GM18909 (cell line): ENCODE data around the gene CDK5.

Experiments
- ATAC-seq: cut with Tn5 transposase; IDR thresholded peaks from one replicate; pipeline ENCODE4 v1.9.1; 2021; ENCODE audit warnings: mild to moderate bottlenecking; ENCODE audit not compliant: unreplicated experiment, poor library complexity

CDK5 gene

DNA sequence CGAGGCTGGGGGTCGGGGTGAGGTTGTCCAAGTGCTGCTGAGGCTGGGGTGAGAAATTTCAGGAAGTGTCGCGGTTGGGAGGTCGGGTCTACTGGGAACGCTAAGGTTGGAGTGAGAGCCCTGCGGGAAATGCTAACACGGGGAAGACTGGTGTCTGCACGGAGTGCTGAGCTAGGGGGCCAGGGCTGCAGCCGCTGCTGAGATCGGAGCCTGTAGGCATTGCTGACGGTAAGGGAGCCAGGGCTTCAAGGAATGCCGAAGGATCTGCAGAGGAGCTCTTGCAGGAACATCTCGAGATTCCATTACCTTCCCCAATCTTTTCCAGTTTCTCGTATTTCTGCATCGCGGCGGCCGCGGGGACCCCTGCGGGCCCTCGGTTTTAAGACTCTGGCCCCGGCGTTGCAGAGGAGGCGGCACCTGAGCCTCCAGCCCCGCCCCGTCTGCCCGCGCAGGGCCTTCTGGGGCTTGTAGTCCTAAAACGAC lies at the start of gene CDK5:
Gene CDK5, minus strand, starts transcription at position 392 of the 483 bp plus-strand sequence. Its CDS starts 49 bp downstream, at position 343.
- ATAC-seq = peak; percentile 20

DNA sequence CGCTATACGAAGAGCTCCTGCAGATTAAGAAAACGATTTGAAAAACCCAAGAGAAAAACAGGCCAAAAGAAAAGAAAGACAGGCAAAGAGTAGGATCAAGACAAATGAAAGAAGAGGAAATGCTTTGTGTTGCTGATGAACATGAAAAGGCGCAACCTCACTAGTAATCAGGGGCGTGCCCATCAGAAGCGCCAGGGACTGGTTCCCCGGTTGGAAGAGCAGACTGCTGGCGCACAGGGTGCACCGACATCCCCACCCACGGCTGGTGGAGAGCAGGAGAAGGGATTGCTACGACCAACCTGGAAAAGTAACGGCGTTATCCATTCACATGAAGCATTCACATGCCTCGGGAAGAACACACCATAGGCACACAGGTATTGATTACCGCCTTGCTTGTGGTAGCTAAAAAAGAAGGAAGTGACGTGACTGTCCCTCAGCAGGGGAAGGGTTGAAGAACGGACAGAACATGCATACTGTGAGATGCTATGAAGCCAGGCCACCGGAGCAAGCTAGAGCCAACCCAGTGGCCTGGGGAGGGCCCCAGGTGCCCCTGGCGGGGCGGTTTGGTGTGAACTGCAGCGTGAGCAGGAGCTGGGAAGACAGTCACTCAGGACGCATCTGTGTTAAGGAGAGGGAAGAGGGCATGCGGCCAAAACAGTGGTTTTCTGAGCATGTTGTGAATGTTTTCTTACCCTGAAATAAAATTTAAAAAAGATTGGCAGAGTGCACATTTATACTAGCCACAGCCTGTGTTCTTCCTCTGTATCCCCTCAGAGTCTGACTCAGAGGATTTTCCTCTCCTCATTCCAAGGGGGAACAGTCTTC lies 46.9 kb upstream of the CDK5 start:
- no peak for ATAC-seq

DNA sequence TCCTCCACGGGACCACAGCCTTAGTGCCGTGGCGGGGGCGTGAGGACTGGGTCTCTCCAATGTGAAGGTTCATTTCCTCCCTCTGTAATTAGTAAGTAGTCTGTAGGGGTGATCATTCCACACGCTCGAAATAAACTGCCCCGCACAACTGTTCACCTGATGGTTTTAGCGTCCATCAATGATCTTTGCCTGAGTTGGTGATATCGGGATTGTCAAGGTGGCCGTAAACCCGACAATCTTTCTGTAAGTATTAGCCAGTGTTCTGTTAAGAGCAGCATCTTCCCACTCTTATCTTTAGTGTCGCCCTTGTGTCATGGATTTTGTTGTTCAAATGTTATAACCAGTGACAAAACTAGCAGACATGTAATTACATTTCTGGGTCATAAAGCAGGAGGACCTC lies 46.3 kb upstream of the CDK5 start:
- no peak for ATAC-seq

DNA sequence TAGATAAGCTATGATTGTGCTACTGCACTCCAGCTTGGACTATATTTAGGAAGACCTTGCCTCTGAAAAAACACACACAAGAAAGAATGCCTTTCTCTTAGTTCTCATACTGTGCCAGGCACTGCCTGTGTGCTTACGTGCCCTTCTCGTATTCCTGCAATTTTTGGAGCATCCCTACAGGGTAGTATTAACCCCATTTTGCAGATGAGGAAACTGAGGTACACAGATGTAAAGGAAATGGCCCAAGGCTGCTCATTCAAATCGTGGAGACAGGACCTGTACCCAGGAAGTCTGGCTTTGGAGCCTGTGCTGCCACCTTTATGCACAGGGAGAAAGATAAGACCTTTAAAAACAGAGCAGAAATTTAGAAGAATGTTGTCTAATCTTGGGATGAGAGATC lies 45.3 kb upstream of the CDK5 start:
- ATAC-seq = no peak

DNA sequence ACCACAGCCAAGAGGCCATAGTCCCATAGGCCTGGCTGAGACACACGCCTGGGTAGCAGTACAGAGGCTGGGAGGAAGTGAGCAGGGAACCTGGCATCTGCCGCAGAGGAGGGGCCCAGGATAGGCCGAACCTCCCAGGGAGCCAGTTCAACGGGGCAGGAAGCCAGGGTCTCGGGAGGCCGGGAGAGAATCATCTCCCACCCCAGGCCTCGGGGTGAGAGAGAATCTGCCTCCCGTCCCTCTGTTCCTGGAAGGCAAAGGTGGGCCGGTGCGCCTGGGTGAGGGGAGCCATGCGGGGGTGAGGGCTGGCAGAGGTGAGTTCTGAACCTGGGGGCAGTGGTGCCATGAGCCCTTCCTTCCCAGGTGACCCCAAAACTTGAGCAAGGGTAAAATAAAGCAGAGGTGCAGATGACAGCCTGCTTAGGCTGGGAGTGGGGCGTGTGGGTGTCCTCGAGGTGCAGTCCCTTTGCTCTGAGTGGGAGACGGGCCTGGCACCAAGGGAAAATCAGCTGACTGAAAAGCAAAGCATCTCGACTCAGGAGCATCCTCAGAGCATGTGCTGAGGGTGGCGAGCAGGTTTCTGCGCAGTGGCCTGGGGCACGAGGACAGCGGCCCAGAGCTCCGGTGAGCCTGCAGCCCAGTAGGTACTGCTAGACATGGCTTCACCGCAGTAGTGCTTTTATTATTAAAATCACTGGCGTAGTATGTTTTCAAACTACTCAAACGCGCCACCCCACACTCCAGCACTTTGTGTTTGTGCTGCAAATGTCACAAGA lies 44.1 kb upstream of the CDK5 start:
- no peak for ATAC-seq

DNA sequence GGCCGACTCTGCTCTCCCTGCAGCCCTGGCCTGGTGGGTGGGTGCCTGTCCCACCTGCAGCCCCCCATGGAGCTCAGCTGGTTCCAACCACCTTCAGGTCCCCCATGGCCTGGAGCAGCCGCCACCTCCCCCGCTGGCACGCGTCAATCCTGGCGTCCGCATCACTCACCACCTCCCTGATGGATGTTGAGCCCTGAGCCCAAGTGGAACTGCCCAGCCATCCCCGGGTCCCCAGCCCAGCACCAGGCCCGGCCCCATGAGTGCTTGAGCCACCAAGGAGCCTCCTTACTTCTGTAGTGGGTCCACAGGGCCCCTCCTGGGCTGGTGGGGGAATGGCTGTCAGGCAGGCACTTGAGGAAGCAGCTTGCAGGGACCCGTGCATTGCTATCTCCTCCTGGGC lies 43.2 kb upstream of the CDK5 start:
- no peak for ATAC-seq

DNA sequence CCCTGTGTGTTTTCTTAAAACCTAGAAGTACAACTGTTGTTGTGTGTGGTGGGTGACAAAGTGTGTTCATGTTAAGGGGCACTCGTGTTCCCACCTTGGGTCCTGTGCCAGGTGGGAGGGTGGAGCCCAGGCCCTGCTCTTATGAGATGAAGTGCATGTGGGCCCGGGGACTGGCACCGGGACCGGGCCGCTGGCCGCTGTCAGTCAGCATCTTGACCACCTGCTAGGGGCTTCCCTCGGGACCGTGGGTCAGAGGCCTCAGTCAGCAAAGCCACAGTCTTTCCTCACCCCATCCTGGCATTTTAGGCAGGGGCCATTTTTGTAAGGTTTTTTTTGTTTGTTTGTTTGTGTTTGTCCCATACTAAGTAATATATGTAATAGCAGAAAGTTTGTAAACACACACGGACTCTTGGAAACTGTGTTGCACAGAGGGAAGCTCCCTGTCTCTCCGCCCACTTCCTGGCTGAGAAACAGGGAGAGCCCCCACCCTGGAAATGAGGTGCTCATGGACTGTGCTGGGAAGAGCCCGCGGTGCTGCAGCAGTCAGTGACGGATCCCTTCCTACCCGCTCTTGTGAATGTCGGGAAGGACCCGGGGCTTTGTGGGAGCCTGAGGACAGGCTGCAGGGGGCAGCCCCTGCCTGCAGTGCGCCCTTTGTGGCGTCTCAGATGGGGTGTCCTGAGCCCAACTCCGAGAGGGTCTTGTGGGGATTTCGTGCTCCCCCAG lies 42.0 kb upstream of the CDK5 start:
- ATAC-seq = no peak

DNA sequence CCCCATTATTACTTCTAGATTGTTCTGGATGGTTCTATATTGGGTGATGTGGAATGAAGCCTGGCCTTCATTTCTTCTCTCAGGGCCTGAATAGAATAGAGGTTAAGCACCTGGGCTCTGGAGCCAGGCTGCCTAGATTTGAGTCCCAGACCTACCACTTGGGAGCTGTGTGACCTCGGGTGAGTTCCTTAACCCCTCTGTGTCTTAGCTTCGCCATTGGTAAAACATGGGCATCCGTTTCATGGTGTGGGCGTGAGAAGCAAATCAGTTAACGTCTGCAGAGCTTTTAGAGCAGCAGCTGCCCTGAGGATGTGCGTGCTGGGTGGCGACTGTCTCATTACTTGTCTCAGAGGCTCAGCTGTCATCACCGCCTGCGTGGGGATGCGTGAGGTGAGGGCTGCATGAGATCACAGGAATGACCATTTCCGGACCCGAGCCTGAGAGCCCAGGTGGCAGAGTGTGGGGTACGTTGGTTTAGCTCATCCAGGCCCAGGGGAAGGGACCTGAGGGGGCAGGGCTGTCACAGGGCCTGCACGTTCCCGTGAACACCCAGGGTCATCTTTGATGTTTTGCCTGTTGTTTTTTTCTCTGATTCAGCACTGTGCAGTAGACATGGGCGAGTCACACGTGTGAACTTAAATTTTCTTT lies 38.3 kb upstream of the CDK5 start:
- ATAC-seq = no peak

DNA sequence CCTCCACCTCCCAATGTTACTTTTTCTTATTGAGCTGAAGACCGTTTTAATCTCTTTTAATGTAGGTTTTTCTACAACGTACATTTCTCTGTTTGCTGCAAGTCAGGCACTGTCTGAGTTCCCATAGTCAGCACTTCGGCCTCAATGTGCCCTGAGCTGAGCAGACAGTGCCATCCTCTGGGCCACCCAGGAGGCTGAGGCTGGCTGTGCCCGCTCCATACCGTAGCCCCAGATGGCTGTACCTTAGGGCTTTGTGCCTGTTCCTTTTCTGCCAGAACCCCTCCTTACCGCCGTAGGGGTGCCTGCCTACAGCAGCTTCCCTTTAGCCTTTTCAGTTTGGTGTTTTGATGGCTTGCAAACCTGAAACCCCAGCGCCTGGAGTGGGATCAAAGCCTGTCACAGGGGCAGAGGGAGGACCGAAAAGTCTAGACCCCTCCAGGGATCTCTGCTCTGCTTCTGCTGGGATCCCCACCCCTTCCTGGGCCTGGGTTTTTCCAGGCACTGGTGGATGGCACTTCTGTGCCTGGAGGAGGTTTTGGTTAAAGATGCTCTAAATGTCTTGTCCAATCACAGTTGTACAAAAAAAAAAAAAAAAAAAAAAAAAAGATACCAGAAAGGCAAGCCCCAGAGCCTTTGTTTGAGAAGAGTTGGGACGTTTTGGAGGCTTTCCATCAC lies 37.6 kb upstream of the CDK5 start:
- ATAC-seq = no peak

DNA sequence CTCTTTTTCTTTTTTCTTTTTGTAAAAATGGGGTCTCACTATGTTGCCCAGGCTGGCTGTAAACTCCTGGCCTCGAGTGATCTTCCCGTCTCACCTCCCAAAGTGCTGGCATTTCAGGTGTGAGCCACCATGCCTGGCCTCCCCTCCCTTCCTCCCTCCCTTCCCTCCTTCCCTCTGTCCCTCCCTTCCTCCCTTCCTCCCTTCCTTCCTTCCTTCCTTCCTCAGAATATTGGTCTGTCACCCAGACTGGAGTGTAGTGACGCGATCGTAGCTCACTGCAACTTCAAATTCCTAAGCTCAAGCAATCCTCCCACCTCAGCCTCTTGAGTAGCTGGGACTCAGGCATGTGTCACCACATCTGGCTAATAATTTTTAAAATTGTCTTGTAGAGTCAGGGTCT lies 37.0 kb upstream of the CDK5 start:
- ATAC-seq = no peak

DNA sequence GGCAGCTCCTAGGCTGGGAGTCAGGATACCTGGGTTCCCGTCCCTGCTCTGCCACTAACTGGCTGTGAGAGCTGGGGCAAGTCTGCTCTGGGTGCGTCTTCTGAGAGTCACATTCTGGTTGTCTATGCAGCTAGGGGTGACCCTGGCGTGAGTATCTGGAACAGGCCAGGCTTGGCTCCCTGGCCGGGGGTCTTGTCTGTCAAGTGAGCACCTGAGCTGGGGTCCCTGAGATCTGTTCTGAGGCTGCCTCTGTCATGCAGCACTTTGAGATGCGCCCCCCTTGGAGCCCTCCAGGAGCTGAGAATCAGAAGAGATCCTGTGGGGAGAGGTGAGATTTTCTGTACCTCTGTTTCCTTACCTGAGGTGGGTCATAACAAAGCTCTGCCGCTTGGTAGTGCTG lies 36.1 kb upstream of the CDK5 start:
- no peak for ATAC-seq

DNA sequence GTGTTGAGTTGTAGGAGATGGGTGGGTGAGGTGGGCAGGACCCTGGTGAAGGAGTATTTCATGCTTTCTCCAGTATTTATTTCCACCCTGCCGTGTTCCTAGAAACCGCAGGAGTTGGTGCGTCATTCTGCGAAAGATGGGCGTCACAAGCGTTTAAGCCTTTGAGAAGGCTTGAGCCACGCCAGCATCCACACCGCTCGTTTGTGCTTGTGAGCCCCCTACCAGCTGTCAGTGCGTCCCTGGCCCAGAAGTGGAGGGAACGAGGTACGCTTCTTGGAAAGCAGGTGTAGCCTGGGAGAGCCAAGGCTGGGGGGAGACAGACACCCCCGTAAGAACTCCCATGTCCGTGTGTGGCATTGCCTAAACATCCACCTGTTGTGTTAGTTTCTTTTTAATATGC lies 34.3 kb upstream of the CDK5 start:
- no peak for ATAC-seq

DNA sequence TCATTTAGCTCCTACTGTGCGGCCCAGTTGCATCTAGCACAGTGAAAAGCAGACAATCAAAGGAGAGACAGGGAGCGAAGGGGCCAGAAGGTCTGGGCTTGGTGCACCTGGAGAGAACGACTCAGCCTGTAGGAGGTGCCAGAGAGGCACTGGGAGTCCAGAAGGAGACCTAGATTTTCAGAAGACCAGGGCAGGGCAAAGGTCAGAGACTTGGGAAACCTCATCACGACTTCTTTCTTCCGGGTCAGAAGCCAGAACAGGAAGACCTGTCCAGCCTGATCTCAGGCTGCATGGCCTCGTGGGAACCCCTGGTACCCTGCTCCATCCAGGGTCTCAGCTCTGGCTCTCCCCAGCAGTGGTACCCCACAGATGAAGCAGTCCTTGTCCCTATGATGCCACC lies 33.7 kb upstream of the CDK5 start:
- ATAC-seq = no peak

DNA sequence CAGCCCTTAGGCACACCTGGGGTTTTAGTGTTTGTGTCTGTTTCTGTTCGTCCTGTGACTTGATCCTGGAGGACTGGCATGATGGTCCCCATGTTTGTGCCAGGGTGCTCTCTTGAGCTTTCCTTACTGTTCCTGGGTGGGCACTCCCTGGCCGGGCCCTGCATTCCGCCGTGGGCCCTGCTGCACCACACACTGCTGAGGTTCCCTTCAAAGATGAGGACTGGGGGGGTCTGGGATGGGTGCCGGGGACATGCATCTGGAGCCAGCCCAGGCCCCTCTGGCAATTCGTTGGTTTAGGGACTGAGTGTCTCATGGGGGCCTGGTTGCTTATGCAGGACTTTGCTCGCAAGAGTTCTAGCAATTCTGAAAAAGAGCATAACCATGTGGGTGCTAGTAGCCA lies 33.3 kb upstream of the CDK5 start:
- ATAC-seq = no peak

DNA sequence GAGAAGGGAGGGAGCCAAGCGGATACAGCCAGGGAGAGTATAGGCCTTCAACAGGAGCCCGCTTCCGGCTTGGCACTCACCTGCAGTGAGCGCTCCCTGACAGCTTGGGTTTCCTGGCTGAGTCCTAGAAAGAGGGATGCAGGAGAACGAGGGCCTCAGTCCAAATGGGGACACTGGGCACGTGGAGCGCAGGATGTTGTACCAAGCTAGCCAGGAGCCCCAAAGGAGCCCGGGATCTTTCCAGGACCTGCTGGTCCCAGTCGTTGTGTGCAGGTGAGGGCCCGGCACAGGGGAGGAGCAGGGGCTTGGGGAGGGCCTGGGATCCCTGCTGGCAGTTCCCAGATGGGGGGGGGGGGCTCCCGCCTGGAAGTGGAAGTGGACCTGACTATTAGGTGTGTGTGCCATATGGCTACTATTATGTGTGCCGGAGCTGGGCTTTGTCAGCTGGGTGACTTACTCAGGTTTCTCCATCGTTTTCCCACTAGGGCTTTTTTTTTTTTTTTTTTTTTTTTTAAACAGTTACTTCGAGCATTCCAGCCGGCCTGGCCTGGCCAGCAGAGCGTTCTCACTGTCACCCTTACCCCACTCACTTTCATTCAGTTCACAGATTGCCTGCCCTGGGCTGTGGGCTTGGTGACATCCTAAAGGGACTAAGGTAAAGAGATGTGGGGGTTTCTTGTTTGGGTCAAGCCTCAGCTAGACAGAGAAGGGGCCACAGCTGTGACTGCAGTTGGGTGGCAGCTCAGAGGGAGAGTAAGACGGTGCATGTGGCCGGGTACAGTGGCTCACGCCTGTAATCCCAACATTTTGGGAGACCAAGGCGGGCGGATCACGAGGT lies 32.4 kb upstream of the CDK5 start:
- ATAC-seq = no peak

DNA sequence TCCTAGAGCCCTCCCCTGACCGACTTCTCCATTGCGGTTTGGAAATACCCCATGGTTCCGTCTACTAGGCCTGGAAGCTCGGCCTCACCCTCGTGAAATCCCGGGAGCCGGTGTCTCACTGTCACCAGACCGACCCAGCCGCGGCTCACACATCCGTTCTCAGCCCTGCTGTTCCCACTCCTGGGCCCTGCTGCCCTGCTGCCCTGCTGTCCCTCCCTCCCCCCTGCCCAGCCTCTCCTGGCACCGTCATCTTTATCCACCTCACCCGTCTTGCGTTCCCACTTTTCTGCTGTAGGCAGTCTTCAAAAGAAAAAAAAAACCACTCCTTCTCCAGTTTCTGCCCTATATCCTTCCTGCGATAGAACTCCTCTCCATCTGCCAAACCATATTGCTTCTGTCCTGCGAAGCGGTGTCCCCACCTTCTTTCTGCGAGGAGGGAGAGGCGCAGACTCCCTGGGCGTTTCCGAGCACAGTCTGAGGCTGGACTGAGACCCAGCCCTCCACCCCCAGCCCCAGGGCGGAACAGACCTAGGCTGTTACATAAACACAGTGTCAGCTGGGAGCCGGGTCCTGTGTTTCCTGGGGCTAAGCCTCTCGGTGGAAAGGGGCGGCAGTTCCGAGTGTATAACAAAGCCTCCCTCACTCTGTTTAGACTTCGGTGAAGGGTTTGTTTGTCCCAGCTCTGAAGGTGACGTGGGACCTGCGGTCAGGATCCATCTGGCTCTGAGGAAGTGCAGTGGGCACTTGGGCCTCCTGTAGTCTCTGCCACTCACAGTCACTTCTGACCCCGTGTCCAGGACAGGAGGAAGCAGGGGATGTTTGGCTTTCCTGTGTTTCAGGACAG lies 31.4 kb upstream of the CDK5 start:
- no peak for ATAC-seq

DNA sequence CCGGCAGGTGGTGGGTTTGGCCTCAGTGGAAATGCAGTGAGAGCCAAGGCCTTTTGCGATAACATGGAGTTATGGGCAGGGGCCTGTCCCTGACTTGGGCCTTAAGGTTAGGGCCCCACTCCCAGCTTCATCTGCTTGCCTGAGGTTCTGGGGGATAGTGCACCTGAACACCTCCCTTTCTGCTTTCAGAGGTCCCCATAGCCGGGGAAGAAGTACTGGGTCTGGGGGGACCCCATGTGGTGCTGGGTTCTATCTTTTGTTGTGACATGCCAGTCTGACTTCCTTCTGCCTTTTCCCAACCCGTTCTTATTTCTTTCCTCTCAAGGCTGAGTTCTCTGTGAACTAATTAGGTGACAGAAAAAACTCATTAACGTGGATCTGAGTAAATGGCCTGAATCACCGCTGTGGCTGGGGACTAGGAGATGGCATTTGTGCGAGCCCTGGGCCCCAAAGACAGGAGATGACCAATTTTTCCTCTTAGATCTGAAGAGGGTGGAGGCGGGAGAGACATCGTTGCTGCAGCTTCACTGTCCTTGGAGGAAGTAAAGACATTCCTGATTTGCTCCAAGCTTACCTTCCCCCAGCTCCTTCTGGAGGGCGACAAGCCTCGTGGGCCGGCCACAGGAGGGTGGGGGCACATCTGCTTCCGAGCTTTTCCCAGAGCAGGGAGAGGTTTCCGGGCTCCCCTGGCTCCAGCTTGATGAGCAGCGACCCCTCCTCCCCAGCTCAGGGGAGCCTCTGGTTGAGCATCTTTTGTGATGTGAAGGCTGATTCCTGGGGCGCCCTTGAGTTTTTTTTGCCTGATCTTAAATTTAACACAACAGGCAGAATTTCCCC lies 30.5 kb upstream of the CDK5 start:
- ATAC-seq = no peak
